ENCODE data around the gene PTGIR. TPM values are rescaled to one million over a fixed set of nuclear protein-coding genes. Genes with fewer than 3 reads are reported as not detected.

The PTGIR gene
- total and polyA plus RNA-seq, 2 experiments from 2014 or later, result 3.2 to 4.8 TPM

DNA sequence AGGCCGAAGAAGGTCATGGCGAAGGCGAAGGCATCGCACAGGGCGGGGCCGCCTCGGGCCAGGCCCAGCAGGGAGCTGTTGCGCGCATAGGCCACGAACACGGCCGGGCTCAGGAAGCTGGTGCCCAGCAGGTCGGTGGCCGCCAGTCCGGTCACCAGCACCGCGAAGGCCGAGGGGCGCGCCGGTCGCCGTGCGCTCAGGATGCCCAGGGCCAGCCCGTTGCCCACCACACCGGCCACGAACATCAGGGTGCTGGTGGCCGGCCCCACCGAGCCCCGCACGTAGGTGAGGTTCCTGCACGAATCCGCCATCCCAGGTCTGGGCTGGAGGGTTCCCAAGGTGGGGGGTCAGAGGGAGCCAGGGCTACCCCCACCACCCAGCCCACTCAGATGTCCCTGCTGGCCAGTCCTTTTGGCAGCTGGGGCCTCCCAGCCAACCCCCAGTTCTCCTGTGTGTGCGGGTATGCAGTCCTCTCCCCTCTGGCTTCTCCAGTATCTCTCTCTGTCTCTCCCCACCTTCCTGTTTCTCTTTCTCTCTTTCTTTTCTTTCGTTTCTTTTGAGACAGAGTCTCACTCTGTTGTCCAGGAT is 880 bp downstream of the PTGIR start:
- Histone ChIP-seq H3K79me2 (no peaks in the 10 kb centered on the region), H3K4me1 (ENCODE audit: insufficient read depth) (peaks cover 20% of the 10 kb centered on the region), H3K27me3 (no peaks in the 10 kb centered on the region), H3K9me3 (ENCODE audit: low read depth) (no peaks in the 10 kb centered on the region), H3K4me3 (no peak overlapping the region), H3K36me3 (replicated peaks; ENCODE audit: insufficient read depth, low read depth) (no peaks in the 10 kb centered on the region), H4K20me1 (ENCODE audit: insufficient read depth, poor library complexity, severe bottlenecking) (no peaks in the 10 kb centered on the region), H3K27ac (peak overlapping the region; percentile 75), H2AFZ (no peak overlapping the region), H3K9me2 (replicated peaks; ENCODE audit: insufficient read depth) (no peaks in the 10 kb centered on the region), H3K4me2 (peak overlapping the region; percentile 61)
- WGBS (ENCODE audit: low lambda C conversion rate, missing lambda C conversion rate), result 96% methylated on average over 24 of the region's 35 CpGs
- DNase-seq (ENCODE audit: low spot score), result no peak
- TF ChIP-seq EZH2 (IDR thresholded peaks at IDR 0.05; ENCODE audit: borderline replicate concordance) (no peak), CTCF (IDR thresholded peaks at IDR 0.05; ENCODE audit: poor library complexity) (no peak), EZH2phosphoT487 (IDR thresholded peaks at IDR 0.05; ENCODE audit: low read depth, severe bottlenecking, unreplicated experiment) (no peak)

DNA sequence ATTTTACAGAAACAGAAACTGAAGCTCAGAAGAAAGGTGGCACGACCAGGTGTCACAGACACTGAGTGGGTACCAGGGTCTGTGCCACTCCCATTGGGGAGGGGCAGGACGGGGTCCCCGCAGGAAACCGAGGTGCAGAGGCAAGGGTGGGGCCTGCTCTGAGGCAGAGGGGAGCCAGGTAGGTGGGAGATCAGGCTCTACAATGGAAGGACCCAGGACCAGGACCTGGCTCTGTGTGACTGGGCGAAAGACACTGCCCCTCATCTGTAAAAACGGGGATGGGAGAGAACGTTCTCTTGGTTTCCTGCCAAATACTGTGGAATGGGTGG is 2.8 kb downstream of the PTGIR start:
- DNase-seq (ENCODE audit: low spot score), result no peak
- H3K4me3 ChIP-seq, result no peak overlapping the region
- TF ChIP-seq CTCF (IDR thresholded peaks at IDR 0.05; ENCODE audit: poor library complexity) (no peak), EZH2 (IDR thresholded peaks at IDR 0.05; ENCODE audit: borderline replicate concordance) (no peak), EZH2phosphoT487 (IDR thresholded peaks at IDR 0.05; ENCODE audit: low read depth, severe bottlenecking, unreplicated experiment) (no peak)
- no peak overlapping the region for H2AFZ ChIP-seq
- H3K9me2 ChIP-seq (replicated peaks; ENCODE audit: insufficient read depth), result no peaks in the 10 kb centered on the region
- no peaks in the 10 kb centered on the region for H4K20me1 ChIP-seq (ENCODE audit: insufficient read depth, poor library complexity, severe bottlenecking)
- no peaks in the 10 kb centered on the region for H3K79me2 ChIP-seq
- H3K9me3 ChIP-seq (ENCODE audit: low read depth), result no peaks in the 10 kb centered on the region
- peaks cover 20% of the 10 kb centered on the region for H3K4me1 ChIP-seq (ENCODE audit: insufficient read depth)
- no peak overlapping the region for H3K27ac ChIP-seq
- no peaks in the 10 kb centered on the region for H3K27me3 ChIP-seq
- WGBS (ENCODE audit: low lambda C conversion rate, missing lambda C conversion rate), result 86% methylated on average over 7 of the region's 7 CpGs
- no peaks in the 10 kb centered on the region for H3K36me3 ChIP-seq (replicated peaks; ENCODE audit: insufficient read depth, low read depth)
- no peak overlapping the region for H3K4me2 ChIP-seq

DNA sequence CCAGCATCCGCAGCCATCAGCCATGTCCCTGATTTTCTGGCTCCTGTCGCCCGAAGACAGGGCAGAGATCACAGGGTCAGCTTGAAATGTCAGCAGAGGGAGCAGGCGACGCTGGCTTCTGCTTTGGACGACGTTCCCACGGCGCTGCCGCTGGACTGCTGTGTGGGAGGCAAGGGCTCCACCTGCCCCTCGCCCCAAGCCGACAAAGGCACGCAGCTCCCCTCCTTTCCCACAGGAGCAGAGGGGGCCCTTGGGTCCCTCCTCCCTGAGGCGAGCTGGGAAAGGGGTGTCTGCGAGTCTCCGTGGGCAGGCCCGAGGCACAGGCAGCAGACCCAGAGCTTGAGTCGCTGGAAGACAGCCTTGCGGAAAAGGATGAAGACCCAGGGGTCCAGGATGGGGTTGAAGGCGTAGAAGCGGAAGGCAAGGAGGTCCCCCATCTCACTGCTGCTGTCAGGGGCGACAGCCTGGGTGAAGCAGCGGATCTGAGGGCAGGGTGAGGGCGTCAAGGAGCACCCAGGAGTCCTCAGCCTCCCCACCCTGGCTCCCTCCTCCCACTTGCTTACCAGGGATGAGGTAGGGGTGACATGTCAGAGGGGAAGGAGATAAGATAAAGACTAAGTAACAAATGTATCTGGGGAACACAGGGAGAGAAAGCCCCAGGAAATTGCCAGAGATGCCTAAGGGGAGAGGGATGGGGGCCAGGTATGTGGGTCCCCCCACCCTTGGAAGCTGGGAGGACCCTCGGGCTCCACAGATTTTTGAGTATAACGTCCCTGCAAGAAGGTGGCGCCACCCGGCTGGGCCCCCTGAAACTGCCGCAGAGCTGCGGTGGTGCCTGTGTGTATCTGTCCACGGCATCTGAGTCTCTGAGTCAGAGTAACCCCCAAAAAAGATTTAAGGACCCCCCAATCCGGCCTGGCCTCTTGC is 3.4 kb downstream of the PTGIR start:
- Histone ChIP-seq H3K27me3 (no peaks in the 10 kb centered on the region), H3K36me3 (replicated peaks; ENCODE audit: insufficient read depth, low read depth) (no peaks in the 10 kb centered on the region), H2AFZ (no peak overlapping the region), H3K79me2 (no peaks in the 10 kb centered on the region), H3K27ac (peak overlapping the region; percentile 17), H3K4me2 (no peak overlapping the region), H3K9me2 (replicated peaks; ENCODE audit: insufficient read depth) (no peaks in the 10 kb centered on the region), H3K4me1 (ENCODE audit: insufficient read depth) (peaks cover 20% of the 10 kb centered on the region), H3K9me3 (ENCODE audit: low read depth) (no peaks in the 10 kb centered on the region), H3K4me3 (no peak overlapping the region), H4K20me1 (ENCODE audit: insufficient read depth, poor library complexity, severe bottlenecking) (no peaks in the 10 kb centered on the region)
- TF ChIP-seq EZH2phosphoT487 (IDR thresholded peaks at IDR 0.05; ENCODE audit: low read depth, severe bottlenecking, unreplicated experiment) (no peak), CTCF (IDR thresholded peaks at IDR 0.05; ENCODE audit: poor library complexity) (peak; percentile 11)
- DNase-seq (ENCODE audit: low spot score), result no peak
- 70% methylated on average over 32 of the region's 32 CpGs for WGBS (ENCODE audit: low lambda C conversion rate, missing lambda C conversion rate)
